ENCODE results near the gene HOXA11. TPM values are rescaled to one million over a fixed set of nuclear protein-coding genes. Genes with fewer than 3 reads are reported as not detected.

The HOXA11 gene
- total RNA-seq, 3 donors from 2014 or later (not counting 1 experiment from before 2014, with no cell fraction given): not detected

GRCh38 chr7:27176524-27176845, 8.5 kb downstream of the HOXA11 start:
- H3K36me3 ChIP-seq (ENCODE audit: control insufficient read depth, insufficient read depth, low read length): no peaks in the 10 kb centered on the region
- Mint-ChIP-seq H3K4me3 (no peak overlapping the region), H3K36me3 (peaks cover 16% of the 10 kb centered on the region), H3K9me3 (no peaks in the 10 kb centered on the region), H3K4me1 (peaks cover 18 to 29% of the 10 kb centered on the region in 2 donors), H3K27me3 (ENCODE audit: low read depth in 2 of 2) (peaks cover 49 to 57% of the 10 kb centered on the region in 2 donors), H3K27ac (no peak overlapping the region)
- H3K4me3 ChIP-seq (ENCODE audit: low read length): no peak overlapping the region
- H3K4me1 ChIP-seq (ENCODE audit: control insufficient read depth, insufficient read depth, low read length): peaks cover 35% of the 10 kb centered on the region
- H3K27me3 ChIP-seq (ENCODE audit: control insufficient read depth, insufficient read depth, low read length): peaks cover 65% of the 10 kb centered on the region
- no peak overlapping the region for H3K27ac ChIP-seq (ENCODE audit: low read length)
- DNase-seq (no peak), ATAC-seq (no peak)
- no peaks in the 10 kb centered on the region for H3K9me3 ChIP-seq (ENCODE audit: control insufficient read depth, insufficient read depth, low read length)
- intact Hi-C loops (cut with micrococcal nuclease): no loop called here
- 73% methylated on average over 3 of the region's 3 CpGs for WGBS (ENCODE audit: insufficient coverage)
- TF ChIP-seq CTCF (IDR thresholded peaks at IDR 0.05): no peak

- Histone ChIP-seq H3K36me3 (ENCODE audit: control insufficient read depth, insufficient read depth, low read length) (no peaks in the 10 kb centered on the region), H3K9me3 (ENCODE audit: control insufficient read depth, insufficient read depth, low read length) (no peaks in the 10 kb centered on the region), H3K27ac (ENCODE audit: low read length) (no peak overlapping the region), H3K4me1 (ENCODE audit: control insufficient read depth, insufficient read depth, low read length) (peaks cover 40% of the 10 kb centered on the region), H3K4me3 (ENCODE audit: low read length) (no peak overlapping the region), H3K27me3 (ENCODE audit: control insufficient read depth, insufficient read depth, low read length) (peaks cover 68% of the 10 kb centered on the region)
- intact Hi-C loops (cut with micrococcal nuclease): no loop called here
- no peak overlapping the region for H3K27ac Mint-ChIP-seq
- peaks cover 24 to 32% of the 10 kb centered on the region in 2 donors for H3K4me1 Mint-ChIP-seq
- no peak overlapping the region for H3K4me3 Mint-ChIP-seq
- TF ChIP-seq CTCF (IDR thresholded peaks at IDR 0.05): no peak
- peaks cover 49 to 59% of the 10 kb centered on the region in 2 donors for H3K27me3 Mint-ChIP-seq (ENCODE audit: low read depth in 2 of 2)
- H3K36me3 Mint-ChIP-seq: peaks cover 20% of the 10 kb centered on the region
- DNase-seq (peak in 1 of 2 donors; percentile 13), ATAC-seq (no peak)
- 96% methylated on average over 40 of the region's 40 CpGs for WGBS (ENCODE audit: insufficient coverage)
- H3K9me3 Mint-ChIP-seq: no peaks in the 10 kb centered on the region
Observed at GRCh38 chr7:27175626-27176523, 9.2 kb downstream of the HOXA11 start.

GRCh38 chr7:27174874-27175625, 10.0 kb downstream of the HOXA11 start:
- no peak for TF ChIP-seq CTCF (IDR thresholded peaks at IDR 0.05)
- peaks cover 67% of the 10 kb centered on the region for H3K27me3 ChIP-seq (ENCODE audit: control insufficient read depth, insufficient read depth, low read length)
- intact Hi-C loops (cut with micrococcal nuclease): no loop called here
- ATAC-seq (no peak), DNase-seq (peak in 1 of 2 donors; percentile 8)
- H3K27ac ChIP-seq (ENCODE audit: low read length): no peak overlapping the region
- whole genome bisulfite sequencing (ENCODE audit: insufficient coverage): 96% methylated on average over 12 of the region's 12 CpGs
- peaks cover 56 to 61% of the 10 kb centered on the region in 2 donors for H3K27me3 Mint-ChIP-seq (ENCODE audit: low read depth in 2 of 2)
- H3K4me1 Mint-ChIP-seq: peaks cover 24 to 32% of the 10 kb centered on the region in 2 donors
- H3K4me1 ChIP-seq (ENCODE audit: control insufficient read depth, insufficient read depth, low read length): peaks cover 42% of the 10 kb centered on the region
- H3K9me3 Mint-ChIP-seq: no peaks in the 10 kb centered on the region
- H3K4me3 ChIP-seq (ENCODE audit: low read length): no peak overlapping the region
- H3K9me3 ChIP-seq (ENCODE audit: control insufficient read depth, insufficient read depth, low read length): no peaks in the 10 kb centered on the region
- peak overlapping the region; percentile 74 for H3K4me3 Mint-ChIP-seq
- H3K36me3 Mint-ChIP-seq: peaks cover 20% of the 10 kb centered on the region
- H3K36me3 ChIP-seq (ENCODE audit: control insufficient read depth, insufficient read depth, low read length): no peaks in the 10 kb centered on the region
- no peak overlapping the region for H3K27ac Mint-ChIP-seq

Data from natural killer cell (primary cell).